ENCODE measurements around the gene MIF4GD. TPM values are rescaled to one million over a fixed set of nuclear protein-coding genes. Genes with fewer than 3 reads are reported as not detected.
"Not testable (repeated sequence)": the region's sequence is repeated elsewhere in the genome, so short reads cannot be mapped to it uniquely, and the experiment has no call there.

Gene MIF4GD
- total RNA-seq, 2 donors from 2014 or later: 14.1 to 31.4 TPM

- no peak for TF ChIP-seq POLR2AphosphoS5 (IDR thresholded peaks at IDR 0.05)
- no peak for TF ChIP-seq POLR2A (IDR thresholded peaks at IDR 0.05)
- TF ChIP-seq CTCF (IDR thresholded peaks at IDR 0.05): no peak
- WGBS: under 1% methylated on average over 23 of the region's 23 CpGs
- no peaks in the 10 kb centered on the region for H3K9me3 ChIP-seq
- H3K27me3 ChIP-seq (replicated peaks; ENCODE audit: insufficient read depth): no peaks in the 10 kb centered on the region
- peaks cover 0 to 17% of the 10 kb centered on the region in 2 donors for H3K36me3 ChIP-seq
- intact Hi-C loops (cut with DNase I): no loop called here
- peak overlapping the region; percentile 90 to 93 for H3K4me3 ChIP-seq
- no peak for DNase-seq (ENCODE audit: low spot score)
- peak overlapping the region; percentile 85 to 92 for H3K27ac ChIP-seq
- H3K4me1 ChIP-seq (replicated peaks): peaks cover 6% of the 10 kb centered on the region
These were observed 8.9 kb downstream of the MIF4GD start for GRCh38 chr17:75262112-75262606.

- intact Hi-C loops (cut with DNase I): no loop called here
- TF ChIP-seq POLR2AphosphoS5 (IDR thresholded peaks at IDR 0.05): peak; percentile 95
- no peak for TF ChIP-seq CTCF (IDR thresholded peaks at IDR 0.05)
- peak; percentile 52 for TF ChIP-seq POLR2A (IDR thresholded peaks at IDR 0.05)
- 0% methylated on average over 54 of the region's 69 CpGs for WGBS
- H3K27ac ChIP-seq: peak within 1 kb of the TSS; percentile 85 to 92
- peak within 1 kb of the TSS; percentile 90 to 93 for H3K4me3 ChIP-seq
- peaks cover 0 to 12% of the 10 kb centered on the region in 2 donors for H3K36me3 ChIP-seq
- H3K4me1 ChIP-seq (replicated peaks): peaks cover 6% of the 10 kb centered on the region
- peak; percentile 95 for DNase-seq (ENCODE audit: low spot score)
- no peaks in the 10 kb centered on the region for H3K9me3 ChIP-seq
- no peaks in the 10 kb centered on the region for H3K27me3 ChIP-seq (replicated peaks; ENCODE audit: insufficient read depth)
These were observed 9.5 kb downstream of the MIF4GD start, which contains the start of the genes GGA3 and MRPS7 for GRCh38 chr17:75261336-75262111. GGA3 (minus strand) TSS chr17:75261606; CDS start chr17:75261587, 19 bp downstream. MRPS7 (plus strand) TSS chr17:75261879; CDS start chr17:75261901, 22 bp downstream.

GRCh38 chr17:75260641-75261335, 10.2 kb downstream of the MIF4GD start:
- peak overlapping the region; percentile 85 to 92 for H3K27ac ChIP-seq
- intact Hi-C loops (cut with DNase I): no loop called here
- no peaks in the 10 kb centered on the region for H3K27me3 ChIP-seq (replicated peaks; ENCODE audit: insufficient read depth)
- no peaks in the 10 kb centered on the region for H3K9me3 ChIP-seq
- H3K36me3 ChIP-seq: peaks cover 0 to 5% of the 10 kb centered on the region in 2 donors
- TF ChIP-seq POLR2A (IDR thresholded peaks at IDR 0.05) (no peak), POLR2AphosphoS5 (IDR thresholded peaks at IDR 0.05) (no peak), CTCF (IDR thresholded peaks at IDR 0.05) (peak in 1 of 4 experiments; percentile 5)
- peaks cover 6% of the 10 kb centered on the region for H3K4me1 ChIP-seq (replicated peaks)
- peak overlapping the region; percentile 90 to 93 for H3K4me3 ChIP-seq
- under 1% methylated on average over 31 of the region's 31 CpGs for WGBS
- DNase-seq (ENCODE audit: low spot score): no peak

GRCh38 chr17:75257228-75257627, 13.8 kb downstream of the MIF4GD start:
- DNase-seq (ENCODE audit: low spot score); H3K27ac ChIP-seq; H3K36me3 ChIP-seq; H3K4me1 ChIP-seq (replicated peaks); H3K9me3 ChIP-seq; intact Hi-C loops (cut with DNase I); H3K4me3 ChIP-seq; H3K27me3 ChIP-seq (replicated peaks; ENCODE audit: insufficient read depth): not testable (repeated sequence)
- WGBS: 45% methylated on average over 2 of the region's 2 CpGs

- H3K4me1 ChIP-seq (replicated peaks); H3K27ac ChIP-seq; DNase-seq (ENCODE audit: low spot score); H3K4me3 ChIP-seq; H3K36me3 ChIP-seq; H3K9me3 ChIP-seq; intact Hi-C loops (cut with DNase I); H3K27me3 ChIP-seq (replicated peaks; ENCODE audit: insufficient read depth): not testable (repeated sequence)
- WGBS: 83% methylated on average over 11 of the region's 11 CpGs
These were observed 14.9 kb downstream of the MIF4GD start for GRCh38 chr17:75255954-75256698.

Measured in prostate gland (tissue), 2 donors.